HG03439 (cell line): ENCODE results near the gene PEMT.
"Not testable (repeated sequence)": the region's sequence is repeated elsewhere in the genome, so short reads cannot be mapped to it uniquely, and the experiment has no call there.

Experiments
- ATAC-seq: cut with Tn5 transposase; IDR thresholded peaks from one replicate; pipeline ENCODE4 v1.9.1; 2021; ENCODE audit warnings: mild to moderate bottlenecking, moderate library complexity; ENCODE audit not compliant: unreplicated experiment

PEMT gene

GRCh38 chr17:17493249-17493985 lies 98.1 kb downstream of the PEMT start:
- no peak for ATAC-seq

DNA sequence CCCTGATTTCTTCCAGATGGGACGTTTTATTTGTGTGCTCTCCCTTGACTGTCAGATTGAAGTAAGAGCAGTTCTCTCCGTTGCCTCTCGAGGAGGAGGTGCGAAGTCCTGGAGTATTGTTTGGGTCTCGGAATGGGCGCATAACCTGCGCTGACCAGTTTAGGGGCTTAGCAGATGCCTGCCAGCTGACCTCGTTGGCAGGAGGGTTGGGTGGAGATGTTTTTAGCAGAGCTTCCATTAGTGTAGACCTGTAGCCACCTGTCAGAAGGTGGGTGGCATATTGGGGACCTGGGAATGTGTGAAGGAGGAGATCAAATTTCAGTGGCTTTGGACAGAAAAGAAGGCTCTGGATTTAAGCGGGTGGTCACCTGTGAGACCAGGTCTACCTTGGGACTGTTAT lies 98.9 kb downstream of the PEMT start:
- no peak for ATAC-seq

- ATAC-seq, result no peak
Observed at GRCh38 chr17:17492085-17492484, 99.4 kb downstream of the PEMT start.

- ATAC-seq, result no peak
Observed at GRCh38 chr17:17491546-17491988, 99.9 kb downstream of the PEMT start.

DNA sequence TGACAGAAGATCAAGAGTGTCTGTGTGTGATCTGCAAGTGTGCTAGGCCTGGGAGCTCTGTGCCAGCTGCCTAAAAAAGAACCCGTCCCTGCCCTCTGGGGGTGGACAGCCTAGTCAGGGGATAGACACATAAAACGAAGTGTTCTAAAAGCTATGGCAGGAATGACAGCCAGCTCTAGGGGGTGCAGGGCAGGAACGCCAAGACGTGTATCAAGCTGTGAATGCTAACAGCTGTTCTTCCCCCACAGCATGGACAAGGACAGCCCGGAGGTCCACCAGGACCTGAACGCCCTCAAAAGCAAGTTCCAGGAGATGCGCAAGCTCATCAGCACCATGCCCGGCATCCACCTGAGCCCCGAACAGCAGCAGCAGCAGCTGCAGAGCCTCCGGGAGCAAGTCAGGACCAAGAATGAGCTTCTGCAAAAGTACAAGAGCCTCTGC lies 100.5 kb downstream of the PEMT start:
- ATAC-seq, result no peak

DNA sequence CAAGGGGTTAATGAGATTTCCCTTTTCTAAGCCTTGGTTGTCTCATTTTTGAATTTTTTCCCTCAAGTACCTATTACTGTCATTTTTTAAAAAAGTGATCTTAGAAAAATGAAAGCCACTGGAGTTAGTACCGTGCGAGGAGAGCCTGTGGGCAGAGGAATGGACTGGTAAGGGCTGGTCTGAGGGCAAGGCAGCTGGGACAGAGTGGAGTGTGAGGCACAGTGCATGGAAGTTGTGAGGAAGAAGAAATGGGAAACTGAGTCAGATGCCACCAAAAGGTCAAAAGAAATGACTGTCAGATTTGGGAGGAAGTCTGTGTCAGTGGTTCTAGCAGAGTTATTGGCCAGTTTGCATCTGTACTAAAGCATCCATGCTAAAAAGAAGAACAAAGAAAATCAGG lies 103.5 kb downstream of the PEMT start:
- no peak for ATAC-seq

- not testable (repeated sequence) for ATAC-seq
Observed at GRCh38 chr17:17486416-17486815, 105.1 kb downstream of the PEMT start.

DNA sequence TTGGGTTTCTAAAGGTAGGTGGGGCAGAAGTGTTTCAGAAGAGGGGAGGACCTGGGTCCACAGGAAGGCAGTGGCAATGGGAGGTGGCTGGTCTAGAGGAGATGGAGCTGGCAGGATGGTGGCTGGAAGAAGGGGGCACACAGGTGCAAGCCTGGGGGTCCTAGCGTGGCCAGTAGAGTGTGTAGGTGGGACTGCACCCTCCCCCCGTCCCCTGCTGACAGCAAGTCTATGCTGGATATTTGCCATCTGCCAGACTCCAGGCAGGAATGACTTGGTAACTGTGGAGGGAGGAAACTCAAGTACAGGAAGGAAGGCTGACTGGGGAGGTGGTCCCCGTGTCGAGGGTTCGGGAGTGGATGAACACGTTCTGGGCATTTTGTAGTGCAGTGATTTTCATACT lies 106.1 kb downstream of the PEMT start:
- ATAC-seq, result no peak

DNA sequence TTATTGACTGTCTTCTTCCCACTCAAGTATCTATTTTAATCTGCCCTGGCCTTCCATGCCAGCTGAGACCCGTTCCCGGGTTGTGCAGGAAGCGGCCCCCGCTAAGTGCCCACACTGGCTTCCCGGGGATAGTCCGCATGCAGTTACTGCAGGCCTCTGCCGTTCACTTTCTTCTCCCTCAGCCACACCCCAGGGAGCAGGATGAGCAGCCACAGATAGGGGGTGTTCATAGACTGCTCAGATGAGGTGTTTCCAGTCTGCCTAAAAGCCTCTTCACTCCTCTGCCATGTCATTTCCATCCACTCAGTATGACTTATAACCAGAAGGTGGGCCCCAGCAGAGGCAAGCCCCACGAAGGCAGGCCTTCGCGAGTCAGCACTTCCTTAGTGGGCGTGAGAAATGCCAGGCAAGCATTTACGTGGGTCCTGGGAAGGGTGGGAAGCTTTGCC lies 107.0 kb downstream of the PEMT start:
- no peak for ATAC-seq

GRCh38 chr17:17481860-17482259 lies 109.6 kb downstream of the PEMT start:
- ATAC-seq, result no peak

GRCh38 chr17:17480593-17481148 lies 110.8 kb downstream of the PEMT start:
- ATAC-seq, result no peak

DNA sequence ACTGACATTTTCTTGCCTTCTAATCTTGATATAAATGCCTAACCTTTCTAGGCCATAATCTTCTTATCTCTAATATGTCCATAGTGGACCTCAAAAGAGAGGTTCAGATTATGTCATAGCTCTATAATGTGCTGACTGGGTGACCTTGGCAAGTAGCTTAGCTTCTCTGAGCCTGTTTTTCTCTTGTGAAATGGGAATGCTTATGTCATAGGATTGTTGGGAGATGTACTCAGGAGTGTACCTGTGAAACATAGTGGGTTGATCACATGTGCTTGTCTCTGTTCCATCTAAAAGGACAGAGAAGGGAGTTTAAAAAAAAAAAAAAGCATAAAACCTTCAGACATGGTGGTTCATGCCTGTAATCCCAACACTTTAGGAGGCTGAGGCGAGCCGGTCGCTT lies 112.3 kb downstream of the PEMT start:
- no peak for ATAC-seq

GRCh38 chr17:17476865-17477467 lies 114.5 kb downstream of the PEMT start, which contains the start of gene MED9:
Gene MED9, plus strand, starts transcription at chr17:17477000. Its CDS starts 42 bp downstream, at chr17:17477042.
- ATAC-seq, result peak; percentile 85

DNA sequence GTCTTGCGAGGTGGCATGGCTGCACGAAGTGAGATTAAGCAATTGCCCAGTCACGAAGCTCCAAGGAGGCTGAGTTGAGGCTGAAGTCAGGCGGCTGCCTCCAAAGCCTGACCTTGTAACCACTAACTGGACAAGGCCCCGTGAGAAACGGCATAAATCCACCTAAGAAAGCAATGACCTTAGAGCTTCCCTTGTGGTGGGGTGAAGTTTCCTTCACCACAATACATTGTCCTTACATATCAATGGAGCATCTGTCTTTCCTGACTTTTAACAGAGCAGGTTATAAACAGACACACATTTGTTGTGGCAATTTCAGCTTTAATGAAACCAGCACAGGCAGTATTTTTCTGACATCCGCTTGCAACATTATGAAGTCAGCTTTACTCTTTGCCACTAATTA lies 117.2 kb downstream of the PEMT start:
- ATAC-seq, result no peak

DNA sequence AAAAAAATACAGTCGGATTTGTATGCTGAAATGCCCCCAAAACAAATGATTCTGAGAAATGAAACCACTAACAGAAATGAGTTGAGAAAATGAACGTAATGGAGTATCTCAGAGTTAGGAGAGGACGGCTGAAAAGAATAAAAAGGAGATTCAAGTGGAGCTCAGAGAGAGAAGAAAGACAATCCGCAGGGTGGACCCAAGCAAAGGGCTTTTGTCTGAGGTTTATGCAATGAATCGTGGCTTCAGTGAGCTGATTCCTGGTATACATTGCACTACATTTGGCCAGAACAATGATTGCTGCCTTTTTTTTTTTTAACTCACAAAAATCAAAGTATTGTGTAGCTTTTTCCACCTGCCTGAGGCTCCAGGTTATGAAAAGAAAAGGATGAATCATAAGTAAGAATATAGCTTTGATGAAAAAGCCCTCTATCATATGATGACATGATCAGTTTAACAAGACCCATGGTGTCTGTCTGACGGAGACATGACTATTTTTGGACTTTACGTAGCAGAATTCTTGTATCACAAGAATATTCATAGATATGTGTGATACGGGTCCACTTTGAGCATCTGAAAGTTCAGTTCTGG lies 119.1 kb downstream of the PEMT start:
- no peak for ATAC-seq

- no peak for ATAC-seq
Observed at GRCh38 chr17:17469996-17470395, 121.5 kb downstream of the PEMT start.

- no peak for ATAC-seq
Observed at GRCh38 chr17:17469358-17469757, 122.2 kb downstream of the PEMT start.

- ATAC-seq, result no peak
Observed at GRCh38 chr17:17468217-17469010, 123.1 kb downstream of the PEMT start.

- no peak for ATAC-seq
Observed at GRCh38 chr17:17467720-17468119, 123.8 kb downstream of the PEMT start.

DNA sequence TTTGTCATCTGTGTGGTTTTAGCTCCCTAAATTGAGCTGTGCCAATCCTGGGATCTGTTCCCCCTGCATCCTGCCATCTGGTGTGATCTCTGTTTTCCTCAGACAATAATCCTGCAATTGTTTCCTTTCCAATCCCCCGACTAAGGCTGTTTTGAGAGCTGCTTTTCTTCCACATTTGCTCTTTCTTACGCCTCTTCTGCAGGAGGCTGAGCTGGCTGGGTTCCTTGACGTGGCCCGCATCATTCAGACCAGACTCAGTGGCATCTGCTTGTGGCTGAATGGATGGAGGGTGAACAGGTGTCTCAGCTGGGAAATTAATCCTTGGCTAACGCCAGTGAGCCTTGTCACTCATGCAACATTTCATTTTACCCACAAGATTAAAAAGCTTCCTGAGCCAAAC lies 124.5 kb downstream of the PEMT start:
- ATAC-seq, result no peak

DNA sequence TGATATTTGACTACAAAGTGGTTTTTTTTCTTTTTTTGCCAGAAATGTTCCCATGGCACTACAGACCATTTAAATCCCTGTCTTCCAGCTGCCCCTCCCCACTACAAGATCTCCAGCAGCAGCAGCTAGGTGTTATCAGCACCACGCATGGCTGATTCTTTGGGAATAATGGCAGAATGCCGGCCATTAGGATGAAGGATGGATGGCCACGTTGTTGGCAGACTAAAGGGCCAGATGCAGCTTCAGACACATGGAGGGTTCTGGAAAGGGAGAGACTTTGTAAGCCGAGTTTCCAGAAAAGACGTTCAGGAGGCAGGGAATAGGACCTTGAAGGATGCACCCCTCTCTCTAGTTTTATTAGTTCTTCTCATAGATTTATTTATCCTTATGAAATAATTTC lies 125.0 kb downstream of the PEMT start:
- no peak for ATAC-seq
